Uterus (tissue), 2 donors: ENCODE data around the gene SYNGR3.

Source experiments
- CTCF ChIP-seq, 4 experiments: fragments of 200-600 bp in 2 of 4; fragments of 450-650 bp in 2 of 4; sonication (generic) in 2 of 4; IDR thresholded peaks; one replicate each; pipeline ENCODE4 v1.5.1; 2016 to 2019; ENCODE audit warnings: antibody characterized with exemption in 4 of 4, mild to moderate bottlenecking in 2 of 4, moderate library complexity in 1 of 4
- POLR2A ChIP-seq, 2 donors: fragments of 450-650 bp; IDR thresholded peaks; one replicate each; pipeline ENCODE4 v1.6.1; 2016; ENCODE audit warnings: antibody characterized with exemption in 2 of 2, mild to moderate bottlenecking in 1 of 2, moderate library complexity in 1 of 2

GRCh38 chr16:1999866-2000514, 10.2 kb downstream of the SYNGR3 start:
- no peak for TF ChIP-seq CTCF (IDR thresholded peaks at IDR 0.05)
- no peak for TF ChIP-seq POLR2A (IDR thresholded peaks at IDR 0.05)
